ENCODE results near the gene DSG4.

DSG4 gene

DNA sequence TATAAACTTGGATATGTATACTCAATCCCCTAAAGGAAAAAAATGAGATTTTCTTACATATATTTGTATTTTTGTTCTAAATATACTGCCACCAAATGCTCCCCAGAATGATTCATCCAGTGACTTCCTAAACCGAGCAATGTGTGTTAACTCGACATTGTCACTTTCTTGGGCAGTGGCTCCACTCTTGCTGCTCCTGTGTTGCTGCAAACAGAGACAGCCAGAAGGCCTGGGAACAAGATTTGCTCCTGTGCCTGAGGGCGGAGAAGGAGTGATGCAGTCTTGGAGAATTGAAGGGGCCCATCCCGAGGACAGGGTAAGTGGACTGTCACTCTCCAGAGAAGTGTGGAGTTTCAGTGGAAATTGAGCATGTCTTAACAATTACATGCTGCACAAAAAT is 32.7 kb downstream of the DSG4 start:
- DNase-seq, result no peak

DNA sequence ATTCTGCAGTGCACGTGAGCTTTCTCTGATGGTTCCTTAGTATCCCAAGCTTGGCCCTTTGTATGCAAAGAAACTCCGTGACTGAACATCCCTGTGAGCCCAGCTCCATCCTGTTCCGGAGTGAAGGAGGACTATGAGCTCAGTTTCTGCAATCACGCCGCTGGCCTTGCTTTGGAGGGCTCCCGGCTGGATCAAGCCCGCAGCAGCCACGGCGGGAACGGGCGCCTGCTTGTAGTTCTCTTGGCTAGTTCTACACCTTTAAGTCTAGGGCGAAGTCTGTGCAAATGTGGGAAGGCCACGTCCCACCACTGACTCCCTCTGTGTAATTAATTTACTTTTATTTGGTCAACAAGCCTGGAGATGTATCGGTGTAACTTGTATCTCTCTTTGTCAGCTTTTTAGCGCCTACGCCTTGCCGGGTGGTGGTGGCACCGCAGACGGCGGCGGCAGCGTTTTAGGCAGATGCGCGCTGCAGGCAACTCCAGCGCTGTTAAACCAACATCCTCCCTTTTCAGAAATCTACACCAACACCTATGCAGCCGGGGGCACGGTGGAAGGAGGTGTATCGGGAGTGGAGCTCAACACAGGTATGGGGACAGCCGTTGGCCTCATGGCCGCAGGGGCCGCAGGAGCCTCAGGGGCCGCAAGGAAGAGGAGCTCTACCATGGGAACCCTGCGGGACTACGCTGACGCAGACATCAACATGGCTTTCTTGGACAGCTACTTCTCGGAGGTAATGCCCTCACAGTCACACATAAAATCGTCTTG is 34.3 kb downstream of the DSG4 start:
- no peak for DNase-seq

DNA sequence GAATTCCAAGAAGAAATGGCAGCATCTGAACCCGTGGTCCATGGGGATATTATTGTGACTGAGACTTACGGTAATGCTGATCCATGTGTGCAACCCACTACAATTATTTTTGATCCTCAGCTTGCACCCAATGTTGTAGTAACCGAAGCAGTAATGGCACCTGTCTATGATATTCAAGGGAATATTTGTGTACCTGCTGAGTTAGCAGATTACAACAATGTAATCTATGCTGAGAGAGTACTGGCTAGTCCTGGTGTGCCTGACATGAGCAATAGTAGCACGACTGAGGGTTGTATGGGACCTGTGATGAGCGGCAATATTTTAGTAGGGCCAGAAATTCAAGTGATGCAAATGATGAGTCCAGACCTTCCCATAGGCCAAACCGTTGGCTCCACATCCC is 36.6 kb downstream of the DSG4 start:
- DNase-seq, result no peak

DNA sequence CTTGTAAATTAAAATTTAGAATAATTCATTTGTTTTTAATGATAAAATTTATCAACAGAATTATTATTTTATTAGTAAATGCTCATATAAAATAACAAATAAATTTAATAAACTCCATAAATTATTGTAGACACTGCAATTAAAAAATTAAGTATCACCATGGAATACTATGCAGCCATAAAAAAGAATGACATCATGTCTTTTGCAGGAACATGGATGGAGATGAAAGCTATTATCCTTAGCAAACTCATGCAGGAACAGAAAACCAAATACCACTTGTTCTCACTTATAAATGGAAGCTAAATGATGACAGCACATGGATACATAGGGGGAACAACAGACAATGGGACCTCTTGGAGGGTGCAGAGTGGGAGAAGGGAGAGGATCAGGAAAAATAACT is 41.3 kb downstream of the DSG4 start:
- no peak for DNase-seq

DNA sequence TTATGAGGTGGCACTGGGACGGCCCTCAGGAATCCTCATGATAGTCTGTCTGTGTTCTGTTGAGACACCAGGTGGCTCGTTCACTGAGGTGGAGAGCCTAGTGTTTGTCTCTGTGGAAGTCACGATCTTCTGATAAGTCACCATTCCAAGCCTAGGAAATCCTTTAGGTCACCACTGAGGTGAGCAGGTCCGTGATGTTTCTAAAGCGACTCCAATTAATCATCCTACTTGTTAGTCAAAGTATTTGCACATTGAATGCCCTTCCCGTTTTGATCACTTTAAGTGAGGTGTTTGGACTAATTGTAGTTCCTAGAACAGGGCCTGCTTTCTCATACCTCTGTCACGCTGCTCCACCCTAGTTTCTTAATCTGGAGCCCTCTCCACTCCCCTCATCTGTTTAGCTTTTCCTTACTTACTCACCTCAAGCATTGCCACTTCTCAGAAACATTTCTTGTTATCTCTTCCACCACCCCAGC is 42.9 kb downstream of the DSG4 start:
- no peak for DNase-seq

DNA sequence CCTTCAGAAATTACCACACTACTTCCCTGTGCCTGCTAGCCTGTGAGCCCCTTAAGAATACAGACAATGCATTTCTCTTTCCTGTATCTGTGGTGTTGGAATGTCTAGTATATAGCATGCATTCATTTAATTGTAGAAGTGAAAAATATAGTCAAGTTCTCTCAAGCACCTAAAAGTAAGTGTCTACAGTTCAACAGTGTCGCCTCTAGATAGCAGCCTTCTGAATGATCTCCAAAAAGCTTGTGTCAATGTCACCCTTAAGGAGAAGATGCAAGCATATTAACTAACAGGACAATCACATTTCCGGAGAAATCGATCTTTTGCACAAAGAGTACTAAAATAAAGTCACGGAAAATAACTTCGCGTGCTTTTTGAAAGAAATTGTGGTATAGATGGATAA is 43.5 kb downstream of the DSG4 start:
- no peak for DNase-seq

DNA sequence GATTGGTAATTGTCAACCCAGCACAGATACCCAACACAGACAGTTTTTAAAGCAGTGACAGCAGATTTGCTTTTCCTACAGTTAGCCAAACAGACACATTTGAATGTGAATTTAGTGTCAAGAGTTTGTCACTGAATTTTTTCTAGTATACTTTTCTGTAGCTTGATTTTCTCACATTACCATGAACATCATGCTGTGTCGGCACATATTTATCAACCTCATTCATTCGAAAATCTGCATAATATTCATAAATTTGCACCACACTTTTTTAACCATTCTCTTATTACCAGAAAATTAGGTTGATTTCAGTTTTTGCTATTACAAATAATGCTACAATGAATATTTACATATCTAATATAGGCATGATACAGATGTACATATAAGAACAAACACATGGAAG is 43.9 kb downstream of the DSG4 start:
- no peak for DNase-seq

DNA sequence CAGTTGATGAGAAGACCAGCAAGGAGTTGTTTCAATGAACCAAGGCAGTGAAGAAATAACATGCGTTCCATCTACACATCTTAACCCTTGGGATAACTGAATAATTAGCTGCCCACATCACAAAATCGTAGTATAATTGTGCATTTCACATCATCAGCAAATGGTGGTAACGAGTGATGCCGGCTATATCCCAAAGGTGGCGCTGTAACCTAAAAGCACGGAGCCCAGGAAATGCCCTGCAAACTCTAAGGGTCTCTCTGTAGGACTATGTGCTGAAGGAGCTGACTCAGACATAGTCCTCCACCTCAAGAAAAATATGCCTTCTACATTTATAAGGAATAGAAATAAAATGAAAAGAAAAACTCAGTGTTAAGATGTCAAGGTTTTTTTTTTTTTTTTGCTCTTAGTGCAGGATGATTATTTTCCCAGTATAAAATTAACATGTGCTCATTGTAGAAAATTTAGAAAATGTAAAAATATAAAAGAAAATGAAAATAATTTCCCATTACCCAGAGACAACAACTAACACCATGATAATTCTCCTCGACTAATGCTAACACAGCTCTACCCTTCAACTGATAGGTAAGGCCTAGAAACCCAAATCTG is 47.9 kb downstream of the DSG4 start:
- DNase-seq, result no peak

DNA sequence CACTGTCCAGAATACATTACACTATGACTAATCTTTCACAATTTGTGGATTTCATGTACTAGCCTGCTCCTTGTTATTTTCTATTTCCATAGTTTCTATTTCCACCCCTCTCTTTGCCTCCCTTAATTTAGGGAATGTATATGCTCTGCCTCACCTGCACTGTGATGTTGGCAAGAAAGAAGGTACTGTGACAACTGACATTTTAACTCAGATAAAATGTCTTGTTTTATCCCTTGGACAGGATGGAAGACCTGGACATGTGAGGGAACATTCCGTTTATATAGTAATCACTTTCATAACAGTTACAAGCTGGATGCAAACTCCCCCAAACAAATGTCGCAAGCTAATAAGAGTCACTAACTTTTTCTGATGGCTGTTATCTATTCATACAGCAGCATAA is 49.4 kb downstream of the DSG4 start:
- DNase-seq, result no peak

DNA sequence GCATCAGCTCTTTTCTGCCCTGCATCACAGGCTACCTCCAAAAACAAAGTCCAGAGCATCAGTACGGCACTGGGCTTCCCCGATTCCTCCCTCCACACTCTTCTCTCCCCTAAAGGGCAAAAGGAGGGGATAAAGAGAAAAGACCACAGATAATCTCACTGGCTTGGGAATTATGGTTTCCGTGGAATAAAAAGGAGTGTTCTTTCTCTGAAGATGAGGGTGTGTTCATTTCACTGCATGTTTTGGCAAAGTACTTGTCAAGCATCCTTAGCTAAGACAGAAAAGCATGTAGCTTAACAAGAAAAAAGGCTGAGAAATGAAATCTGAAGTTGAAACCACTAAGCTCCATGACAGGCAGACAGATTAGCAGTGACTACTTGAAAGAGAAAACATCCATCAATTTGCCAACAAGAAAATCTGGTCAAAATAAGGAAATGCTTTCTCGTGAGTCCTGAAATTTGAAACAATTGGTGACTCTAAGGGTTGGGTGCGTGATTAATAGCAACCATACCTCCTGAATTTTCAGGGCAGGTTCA is 50.4 kb downstream of the DSG4 start:
- no peak for DNase-seq

DNA sequence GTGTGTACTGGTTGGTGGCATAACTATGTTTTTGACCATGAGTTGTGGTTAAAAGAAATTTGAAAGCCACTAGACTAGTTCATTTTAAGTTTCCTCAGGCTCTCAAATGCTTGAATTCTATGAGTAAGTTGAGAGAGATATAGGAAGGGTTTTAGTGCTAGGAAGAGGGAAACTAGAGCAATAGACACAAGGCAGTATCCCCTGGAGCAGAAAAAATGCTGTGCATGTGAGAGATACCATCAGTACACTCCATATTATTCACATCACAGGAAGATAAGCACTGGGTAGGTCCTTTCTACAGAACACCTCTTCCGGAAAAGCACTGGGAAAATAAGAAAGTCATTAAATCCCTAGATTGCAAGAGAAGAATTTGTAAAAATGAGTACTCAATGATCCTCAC is 51.6 kb downstream of the DSG4 start:
- DNase-seq, result no peak

DNA sequence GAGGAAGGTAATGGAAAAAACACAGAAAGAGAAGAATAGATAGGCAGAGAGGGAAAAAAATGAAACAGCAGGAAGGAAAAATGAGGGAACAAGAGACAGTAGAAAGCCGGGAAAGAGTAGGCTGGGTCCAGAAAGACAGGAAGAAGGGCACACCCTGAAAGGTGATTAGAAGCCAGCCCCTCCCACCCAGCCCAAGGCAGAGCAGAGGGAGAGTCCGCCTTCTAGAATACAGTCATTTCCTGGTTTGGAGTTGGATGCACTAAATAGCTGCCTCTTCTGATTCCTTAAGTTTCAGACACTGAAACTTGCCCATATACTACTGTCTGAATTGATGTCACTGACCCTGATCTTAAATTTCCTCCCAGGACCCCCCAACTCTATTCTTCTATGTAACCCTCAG is 53.0 kb downstream of the DSG4 start:
- DNase-seq, result no peak

DNA sequence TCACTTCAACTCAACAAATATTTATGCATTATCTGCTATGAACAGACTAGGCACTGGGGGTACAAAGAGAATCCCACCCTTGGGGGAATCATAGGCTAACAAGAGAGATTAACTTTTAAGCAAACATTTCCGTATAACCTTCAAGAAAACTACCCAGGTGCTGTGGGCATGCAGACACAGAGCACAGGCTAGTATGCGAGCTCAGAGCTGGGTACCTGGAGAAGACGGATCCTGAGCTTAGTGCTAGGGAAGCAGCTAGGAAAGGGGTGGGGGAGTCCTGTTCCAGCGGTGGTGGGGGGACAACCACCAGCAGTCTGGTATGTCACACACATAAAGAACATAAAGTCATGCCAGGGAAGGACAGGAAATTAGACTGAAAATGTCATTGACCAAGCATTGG is 53.5 kb downstream of the DSG4 start:
- DNase-seq, result no peak

DNA sequence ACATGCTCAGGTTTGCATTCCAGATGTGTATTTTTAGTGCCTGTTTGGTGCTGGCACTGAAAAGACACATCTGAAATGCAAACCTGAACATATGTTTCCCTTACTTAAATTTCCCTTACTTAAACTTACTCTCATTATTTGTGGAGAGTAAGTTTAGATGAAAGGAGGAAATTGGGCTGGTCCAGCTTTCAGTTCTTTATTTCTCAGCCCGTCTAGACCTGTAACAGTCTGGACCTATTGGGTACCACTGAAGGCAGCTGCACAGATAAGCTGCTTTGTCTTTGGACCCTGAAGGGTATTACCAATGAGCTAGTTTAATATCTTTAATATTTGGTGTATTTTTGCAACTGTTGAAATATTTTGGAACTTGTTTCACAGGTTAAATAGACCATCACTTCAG is 54.0 kb downstream of the DSG4 start:
- no peak for DNase-seq

DNA sequence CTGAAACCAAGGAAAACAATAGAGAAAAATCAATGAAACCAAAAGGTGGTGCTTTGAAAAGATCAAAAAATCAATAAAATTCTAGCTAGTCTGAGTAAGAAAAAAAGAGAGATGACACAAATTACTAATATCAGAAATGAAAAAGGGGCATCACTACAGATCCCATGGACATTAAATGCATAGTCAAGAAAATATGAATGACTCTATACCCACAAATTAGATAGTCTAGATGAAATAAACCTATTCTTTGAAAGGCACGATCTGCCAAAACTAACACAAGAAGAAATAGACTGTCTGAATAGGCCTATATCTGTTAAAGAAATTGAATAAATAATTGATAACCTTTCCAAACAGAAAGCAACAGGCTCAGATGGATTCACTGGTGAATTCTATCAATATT is 55.7 kb downstream of the DSG4 start:
- DNase-seq, result no peak

DNA sequence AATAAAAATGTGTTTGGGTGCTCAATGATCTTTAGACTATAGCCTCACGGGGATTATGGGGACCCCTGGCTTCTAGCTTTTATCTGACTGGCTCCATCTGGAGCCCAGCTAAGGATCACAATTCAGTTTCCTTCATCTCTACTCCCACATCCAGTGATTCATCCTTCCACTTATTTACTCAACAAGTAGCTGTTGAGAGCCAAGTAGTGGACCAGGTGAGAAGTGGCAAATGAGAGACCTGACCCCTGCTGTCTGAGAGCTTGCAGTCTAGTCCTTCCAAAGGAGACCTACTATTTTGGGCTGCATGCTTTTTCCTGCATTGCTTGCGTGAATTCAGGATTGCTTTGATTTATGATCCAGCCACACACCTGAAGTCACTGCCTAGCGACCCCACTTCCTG is 60.2 kb downstream of the DSG4 start:
- DNase-seq, result no peak

DNA sequence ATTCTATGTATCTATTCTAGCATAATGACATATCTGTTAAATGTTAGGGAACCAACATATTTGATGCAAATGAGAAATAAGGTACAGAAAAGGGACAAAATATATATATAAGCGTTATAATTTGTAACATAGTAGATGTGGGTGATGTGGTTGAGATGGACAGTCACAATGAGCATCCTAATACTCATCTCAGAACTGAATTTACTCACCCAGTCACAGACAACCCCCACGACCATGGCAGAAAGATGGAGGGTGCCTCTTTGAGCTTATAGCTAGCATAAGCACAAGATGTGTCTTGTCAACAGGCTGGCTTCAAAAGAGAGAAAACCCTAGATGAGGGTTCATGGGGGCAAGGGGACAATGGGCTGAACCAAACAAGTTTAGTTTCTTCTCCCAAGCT is 61.8 kb downstream of the DSG4 start:
- DNase-seq, result no peak

DNA sequence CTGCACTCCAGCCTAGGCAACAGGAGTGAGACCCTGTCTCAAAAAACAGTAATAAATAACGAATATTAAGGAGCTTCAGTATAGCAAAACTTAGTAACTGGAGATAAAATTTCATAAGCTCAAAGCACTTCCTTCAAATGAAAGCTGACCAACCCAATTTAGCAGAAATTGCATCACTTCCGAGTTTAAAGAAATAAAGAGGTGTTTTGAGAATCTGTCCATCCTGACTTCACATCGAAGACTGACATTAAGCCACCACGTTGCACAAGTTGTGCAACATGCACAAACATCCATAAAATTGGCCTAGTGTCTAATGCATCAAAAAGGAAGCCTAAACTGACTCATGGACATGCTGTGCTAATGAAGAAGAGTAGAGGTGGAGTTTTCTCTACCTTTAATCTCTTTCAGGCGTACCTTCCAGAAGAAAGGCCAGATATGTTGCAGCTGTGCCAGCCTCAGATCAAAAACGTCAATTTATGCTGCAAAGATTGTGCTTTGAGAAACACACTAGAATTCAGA is 63.3 kb downstream of the DSG4 start:
- no peak for DNase-seq

DNA sequence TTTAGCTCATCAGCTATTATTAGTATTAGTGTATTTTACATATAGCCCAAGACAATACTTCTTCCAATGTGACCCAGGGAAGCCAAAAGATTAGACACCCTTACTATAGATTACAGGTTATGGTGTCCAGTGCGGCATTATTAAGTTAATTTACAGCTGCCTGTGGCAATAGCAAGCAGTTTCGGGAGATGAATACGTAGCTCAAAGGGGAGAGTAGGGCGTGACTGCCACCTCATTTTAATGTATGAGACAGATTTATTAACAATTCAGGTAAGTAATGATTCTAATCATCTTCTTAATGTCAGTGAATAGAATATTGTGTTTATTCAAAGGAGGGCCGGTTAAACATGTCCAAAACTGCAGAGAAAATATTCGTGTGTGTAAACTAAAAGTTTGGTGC is 64.2 kb downstream of the DSG4 start:
- DNase-seq, result no peak

DNA sequence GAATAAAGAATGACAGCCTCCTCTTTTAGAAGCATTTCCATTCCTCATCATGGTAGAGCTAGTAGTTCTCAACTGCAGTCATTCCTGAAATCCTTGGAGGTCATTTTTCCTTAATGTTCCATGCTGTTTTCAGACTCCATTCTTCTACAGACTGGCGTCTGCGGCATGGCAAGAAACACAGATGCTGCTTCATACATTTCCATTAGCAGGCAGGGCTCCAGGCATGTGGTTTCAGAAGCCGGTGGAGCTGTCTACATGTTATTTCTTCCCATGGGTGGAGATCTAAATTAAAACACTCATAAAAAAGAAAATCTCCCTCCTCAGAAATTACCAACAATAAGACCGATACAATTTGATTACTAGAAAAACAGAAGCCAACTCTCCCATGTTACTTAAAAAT is 64.9 kb downstream of the DSG4 start:
- DNase-seq, result no peak

DNA sequence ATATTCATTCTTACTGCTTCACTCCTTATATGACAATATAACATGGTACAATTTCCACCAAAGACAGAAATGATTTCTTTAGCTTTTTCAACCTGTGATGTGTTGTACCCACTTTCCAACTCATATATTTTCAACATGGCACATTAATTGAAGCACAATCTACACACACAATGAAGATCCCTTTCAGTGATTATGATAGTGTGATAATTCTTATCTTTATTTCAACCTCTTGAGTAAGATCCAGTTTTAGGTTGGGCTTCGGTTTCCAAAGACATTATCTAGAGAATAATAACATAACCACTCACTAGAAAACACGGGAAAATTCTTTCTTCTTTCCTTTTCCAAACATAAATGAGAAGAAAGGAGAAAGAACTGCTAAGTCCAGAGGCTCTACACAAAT is 67.6 kb downstream of the DSG4 start:
- DNase-seq, result no peak

DNA sequence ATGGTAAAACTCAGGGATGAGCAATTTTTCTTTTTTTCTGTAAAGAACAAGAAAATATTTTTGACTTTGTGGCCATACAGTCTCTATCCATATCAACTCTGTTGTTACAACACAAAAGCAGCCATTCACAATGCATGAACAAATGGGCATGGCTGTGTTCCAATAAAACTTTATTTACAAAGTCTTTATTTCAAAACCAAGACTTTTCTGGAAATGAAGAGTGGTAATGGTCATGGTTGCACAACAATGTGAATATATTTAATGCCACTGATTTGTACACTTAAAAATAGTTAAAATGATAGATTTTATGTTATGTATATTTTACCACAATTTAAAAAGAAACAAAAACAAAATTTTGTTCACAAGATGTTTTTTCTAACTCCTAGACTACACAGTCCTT is 69.3 kb downstream of the DSG4 start:
- no peak for DNase-seq

DNA sequence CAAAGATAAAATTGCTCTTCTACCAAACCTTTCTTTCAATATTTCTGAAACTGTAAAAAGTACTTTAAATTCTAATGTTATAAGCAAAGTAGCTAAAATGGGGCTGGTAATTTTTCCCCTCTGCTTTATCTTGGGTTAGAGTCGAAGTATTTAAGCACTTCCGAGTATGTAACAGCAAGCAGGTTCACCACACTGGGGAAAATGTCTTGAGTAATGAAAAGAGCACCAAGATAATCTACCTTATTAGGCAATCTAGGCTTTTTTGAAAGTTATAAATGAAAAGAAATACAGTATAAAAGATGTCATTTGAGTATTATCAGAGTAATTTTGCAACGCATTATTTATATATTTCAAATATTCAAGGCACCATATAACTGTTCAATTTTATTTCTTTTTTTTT is 70.3 kb downstream of the DSG4 start:
- DNase-seq, result no peak

DNA sequence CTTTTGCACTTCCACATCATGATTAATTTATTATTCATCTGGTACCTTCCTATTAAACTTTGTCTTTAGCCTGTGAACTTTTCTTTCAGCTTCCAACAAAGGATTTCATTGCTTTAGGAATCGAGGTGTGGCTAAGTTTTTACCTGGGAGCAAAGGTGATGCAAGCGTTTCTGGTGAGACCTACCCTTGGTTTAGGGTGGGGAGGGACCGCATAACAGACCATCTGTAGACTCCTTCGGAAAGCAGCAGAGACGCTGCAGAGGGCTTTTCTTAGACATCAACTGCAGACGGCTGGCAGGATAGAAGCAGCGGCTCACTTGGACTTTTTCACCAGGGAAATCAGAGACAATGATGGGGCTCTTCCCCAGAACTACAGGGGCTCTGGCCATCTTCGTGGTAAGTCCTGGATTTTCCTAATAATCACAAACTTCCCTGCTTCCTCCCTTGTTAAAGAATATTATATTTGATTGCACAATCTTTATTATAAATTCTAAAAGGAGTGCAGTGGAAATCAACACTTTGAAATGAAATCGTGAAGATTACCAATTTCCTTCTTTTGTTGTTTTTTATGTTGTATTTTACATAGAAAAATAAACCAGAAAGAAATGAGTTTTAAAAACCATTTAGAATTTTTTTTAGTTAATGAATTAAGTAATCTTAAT is 71.1 kb downstream of the DSG4 start, which contains the start of gene DSG3:
DSG3 (plus strand) TSS at position 212 of the 662 bp plus-strand sequence; CDS start at position 349, 137 bp downstream.
- no peak for DNase-seq

All from NCI-H2171 treated with DMSO at 0.1 percent for 48 hours (cell line).